Panc1 (cell line): ENCODE data around the gene CFAP97D1.

Experiments used
- CTCF ChIP-seq: fragments of 450-650 bp; IDR thresholded peaks from 2 replicates; pipeline ENCODE4 v1.5.1; 2017; ENCODE audit warnings: mild to moderate bottlenecking
- POLR2AphosphoS5 ChIP-seq: IDR thresholded peaks from 2 replicates; pipeline ENCODE4 v1.6.1; 2012; ENCODE audit warnings: mild to moderate bottlenecking, low read depth, low read length, moderate library complexity
- REST ChIP-seq, 2 experiments: IDR thresholded peaks; 2 replicates each; pipeline ENCODE4 v1.6.1; 2011 to 2012; ENCODE audit warnings: low read depth in 2 of 2, control low read depth in 1 of 2, low read length in 1 of 2, mild to moderate bottlenecking in 1 of 2, moderate library complexity in 1 of 2; ENCODE audit not compliant: insufficient read depth in 1 of 2

- TF ChIP-seq CTCF (no peak), REST (IDR thresholded peaks at IDR 0.05; ENCODE audit: insufficient read depth in 1 of 2, low read depth in 2 of 2, low read length in 1 of 2) (no peak), POLR2AphosphoS5 (no peak)
These were observed 20.4 kb upstream of the CFAP97D1 start for GRCh38 chr17:43759836-43760235.
